ENCODE measurements around the gene TMEM131L. TPM values are rescaled to one million over a fixed set of nuclear protein-coding genes. Genes with fewer than 3 reads are reported as not detected.
A peak's percentile ranks its signal among the peaks of the same experiment; 100 is the strongest.

Gene TMEM131L
- total and polyA plus RNA-seq, 8 donors = 2.4 to 40.0 (median 13.6) TPM

- no peak for DNase-seq
- peaks cover 0 to 19% (median 11%) of the 10 kb centered on the region in 4 donors for H3K36me3 ChIP-seq
- peak overlapping the region in 2 of 5 donors; percentile 45 to 47 for H3K27ac ChIP-seq
- no peaks in the 10 kb centered on the region for H3K9me3 ChIP-seq
- WGBS, 5 donors = 64 to 77% (median 67%) methylated on average over 6 of the region's 6 CpGs
- peaks cover 0 to 25% (median 15%) of the 10 kb centered on the region in 4 donors for H3K4me1 ChIP-seq
- intact Hi-C loops (cut with DNase I; ENCODE audit: low total_unique reads) = no loop called here
- H3K4me3 ChIP-seq = no peak overlapping the region
- no peaks in the 10 kb centered on the region for H3K27me3 ChIP-seq
- TF ChIP-seq POLR2AphosphoS5 (IDR thresholded peaks at IDR 0.05) = no peak
- no peak for TF ChIP-seq POLR2A (IDR thresholded peaks at IDR 0.05)
- TF ChIP-seq CTCF (IDR thresholded peaks at IDR 0.05) = no peak
- TF ChIP-seq EP300 (IDR thresholded peaks at IDR 0.05) = no peak
Measured at GRCh38 chr4:153553155-153553818, 87.1 kb downstream of the TMEM131L start.

- Histone ChIP-seq H3K4me3 (no peak overlapping the region), H3K27me3 (no peaks in the 10 kb centered on the region), H3K36me3 (peaks cover 0 to 22% (median 14%) of the 10 kb centered on the region in 4 donors), H3K27ac (peak overlapping the region in 2 of 5 donors; percentile 45 to 47), H3K9me3 (no peaks in the 10 kb centered on the region), H3K4me1 (peaks cover 0 to 25% (median 15%) of the 10 kb centered on the region in 4 donors)
- no peak for TF ChIP-seq CTCF (IDR thresholded peaks at IDR 0.05)
- TF ChIP-seq POLR2AphosphoS5 (IDR thresholded peaks at IDR 0.05) = no peak
- no peak for TF ChIP-seq EP300 (IDR thresholded peaks at IDR 0.05)
- no peak for DNase-seq
- intact Hi-C loops (cut with DNase I; ENCODE audit: low total_unique reads) = no loop called here
Measured at GRCh38 chr4:153553819-153554170, 87.6 kb downstream of the TMEM131L start.

GRCh38 chr4:153555730-153556434 lies 89.7 kb downstream of the TMEM131L start:
- Histone ChIP-seq H3K27ac (peak overlapping the region in 1 of 5 donors; percentile 43), H3K9me3 (no peaks in the 10 kb centered on the region), H3K27me3 (no peaks in the 10 kb centered on the region), H3K4me1 (peaks cover 0 to 25% (median 15%) of the 10 kb centered on the region in 4 donors), H3K36me3 (peaks cover 0 to 33% (median 23%) of the 10 kb centered on the region in 4 donors), H3K4me3 (no peak overlapping the region)
- intact Hi-C loops (cut with DNase I; ENCODE audit: low total_unique reads) = no loop called here
- DNase-seq = peak; percentile 60 to 89
- 16 to 32% (median 27%) methylated on average over 5 of the region's 5 CpGs for WGBS, 5 donors
- no peak for TF ChIP-seq EP300 (IDR thresholded peaks at IDR 0.05)
- no peak for TF ChIP-seq CTCF (IDR thresholded peaks at IDR 0.05)
- TF ChIP-seq POLR2AphosphoS5 (IDR thresholded peaks at IDR 0.05) = no peak
- TF ChIP-seq POLR2A (IDR thresholded peaks at IDR 0.05) = no peak

GRCh38 chr4:153556435-153556815 lies 90.3 kb downstream of the TMEM131L start:
- intact Hi-C loops (cut with DNase I; ENCODE audit: low total_unique reads) = no loop called here
- no peak for DNase-seq
- peaks cover 0 to 25% (median 15%) of the 10 kb centered on the region in 4 donors for H3K4me1 ChIP-seq
- no peaks in the 10 kb centered on the region for H3K27me3 ChIP-seq
- H3K9me3 ChIP-seq = no peaks in the 10 kb centered on the region
- peaks cover 0 to 34% (median 24%) of the 10 kb centered on the region in 4 donors for H3K36me3 ChIP-seq
- 46 to 52% (median 50%) methylated on average over 3 of the region's 3 CpGs for WGBS, 5 donors
- TF ChIP-seq POLR2AphosphoS5 (IDR thresholded peaks at IDR 0.05) (no peak), CTCF (IDR thresholded peaks at IDR 0.05) (no peak), EP300 (IDR thresholded peaks at IDR 0.05) (no peak), POLR2A (IDR thresholded peaks at IDR 0.05) (no peak)
- no peak overlapping the region for H3K4me3 ChIP-seq
- peak overlapping the region in 1 of 5 donors; percentile 36 for H3K27ac ChIP-seq
